HepG2 (cell line): ENCODE measurements around the gene DOCK4. TPM values are rescaled to one million over a fixed set of nuclear protein-coding genes. Genes with fewer than 3 reads are reported as not detected.

ENCODE experiments used
- ATAC-seq: fragments of 200-7000 bp; cut with Tn5 transposase; 3 replicates; pipeline ENCODE4 v1.9.1; 2020; ENCODE audit warnings: mild to moderate bottlenecking, moderate library complexity
- BruUV-seq: library from RNA; stranded (reverse); fragments of 400-500 nt; replicated peaks from 2 replicates; lab custom pipeline; 2021; lab: Mats Ljungman, UMichigan
- CTCF ChIA-PET: fragments of 300-600 bp; formaldehyde crosslinking; extraction: SDS; loops from one replicate; lab custom pipeline; 2021; ENCODE audit warnings: low total read pairs, inconsistent platforms, low intra/inter-chr PET ratio; lab: Yijun Ruan, JAX
- POLR2A ChIA-PET: fragments of 350-600 bp; sonication (Branson Sonifier 250); formaldehyde crosslinking; loops from one replicate; lab custom pipeline; 2020; ENCODE audit warnings: antibody characterized with exemption, inconsistent platforms; lab: Yijun Ruan, JAX
- DNase-seq: peaks from one replicate; pipeline ENCODE4 v3.0.0-alpha.2; 2015; ENCODE audit warnings: low spot score
- FAIRE-seq: peaks from 3 replicates; lab custom pipeline; 2011; peaks lifted over from hg19 to GRCh38; lab: Jason Lieb, UNC
- H2AFZ ChIP-seq: one replicate; pipeline ENCODE4 v1.6.1; 2011; ENCODE audit warnings: low read length, inconsistent platforms
- H3K27ac ChIP-seq: fragments of 300-600 bp; 3 replicates; pipeline ENCODE4 v1.8.0; 2011; ENCODE audit warnings: mixed run types, mild to moderate bottlenecking, mixed read lengths, low read length, inconsistent platforms; ENCODE audit not compliant: insufficient read depth; ENCODE audit errors: extremely low read length
- H3K27me3 ChIP-seq, 2 experiments: fragments of 200-600 bp in 1 of 2; 2 replicates in 1 of 2; 3 replicates in 1 of 2; pipeline versions ENCODE4 v1.6.0 to v1.8.0; 2011; ENCODE audit warnings: low read length in 2 of 2, mild to moderate bottlenecking in 2 of 2, moderate library complexity in 2 of 2, inconsistent platforms in 1 of 2; ENCODE audit not compliant: insufficient read depth in 2 of 2, control insufficient read depth in 1 of 2
- H3K36me3 ChIP-seq, 2 experiments: fragments of 200-600 bp in 1 of 2; replicated peaks in 1 of 2; 2 replicates in 1 of 2; 3 replicates in 1 of 2; pipeline versions ENCODE4 v1.5.1 to v1.8.0; 2011; ENCODE audit warnings: low read length in 2 of 2, inconsistent platforms in 1 of 2; ENCODE audit not compliant: insufficient read depth in 2 of 2, control insufficient read depth in 1 of 2
- H3K4me1 ChIP-seq: 2 replicates; pipeline ENCODE4 v1.5.1; 2012; ENCODE audit warnings: low read length, inconsistent platforms; ENCODE audit not compliant: insufficient read depth
- H3K4me2 ChIP-seq: 2 replicates; pipeline ENCODE4 v1.6.0; 2011; ENCODE audit warnings: low read depth, low read length, inconsistent platforms
- H3K4me3 ChIP-seq, 3 experiments: fragments of 200-600 bp in 1 of 3; sonication (generic), shearing (Covaris generic) in 1 of 3; replicated peaks in 1 of 3; 2 replicates each; pipeline ENCODE4 v1.5.1; 2011 to 2016; ENCODE audit warnings: low read length in 3 of 3, inconsistent platforms in 2 of 3, low read depth in 2 of 3, mild to moderate bottlenecking in 2 of 3, control low read depth in 1 of 3, mixed read lengths in 1 of 3; ENCODE audit not compliant: insufficient read depth in 1 of 3
- H3K79me2 ChIP-seq: one replicate; pipeline ENCODE4 v1.6.1; 2011; ENCODE audit warnings: low read length, inconsistent platforms; ENCODE audit not compliant: insufficient read depth
- H3K9ac ChIP-seq: 2 replicates; pipeline ENCODE4 v1.6.0; 2011; ENCODE audit warnings: mild to moderate bottlenecking, low read depth, low read length, inconsistent platforms; ENCODE audit not compliant: insufficient read depth
- H3K9me3 ChIP-seq: 2 replicates; pipeline ENCODE4 v1.5.1; 2012; ENCODE audit warnings: mild to moderate bottlenecking, low read length
- H4K20me1 ChIP-seq: 2 replicates; pipeline ENCODE4 v1.6.0; 2011; ENCODE audit warnings: inconsistent platforms, mild to moderate bottlenecking, low read length, moderate library complexity; ENCODE audit not compliant: insufficient read depth
- ATM ChIP-seq: fragments of 450-650 bp; IDR thresholded peaks from 2 replicates; pipeline ENCODE4 v1.7.1; 2017; ENCODE audit warnings: mild to moderate bottlenecking, borderline replicate concordance
- ATRX ChIP-seq: sonication (generic); formaldehyde crosslinking; IDR thresholded peaks from 2 replicates; pipeline ENCODE4 v1.4.0; 2020; ENCODE audit warnings: missing genetic modification reagents, borderline replicate concordance
- FIP1L1 ChIP-seq: fragments of 200-400 bp; formaldehyde crosslinking; IDR thresholded peaks from 2 replicates; pipeline ENCODE4 v1.6.1; 2018; ENCODE audit warnings: low read depth, mild to moderate bottlenecking, low read length, moderate library complexity, borderline replicate concordance; ENCODE audit not compliant: insufficient read depth
- HNRNPUL1 ChIP-seq: fragments of 200-400 bp; formaldehyde crosslinking; IDR thresholded peaks from 2 replicates; pipeline ENCODE4 v1.6.1; 2017; ENCODE audit warnings: low read depth, mild to moderate bottlenecking, low read length, moderate library complexity
- ISL2 ChIP-seq: sonication (generic); formaldehyde crosslinking; IDR thresholded peaks from 2 replicates; pipeline ENCODE4 v1.5.0; 2020; ENCODE audit warnings: missing genetic modification reagents
- KAT2B ChIP-seq: fragments of 150-350 bp; IDR thresholded peaks from 2 replicates; pipeline ENCODE4 v1.6.1; 2014; ENCODE audit warnings: low read depth, low read length, borderline replicate concordance
- KLF9 ChIP-seq: IDR thresholded peaks from 2 replicates; pipeline ENCODE4 v1.6.1; 2016; ENCODE audit warnings: low read depth
- PTBP1 ChIP-seq: fragments of 200-400 bp; formaldehyde crosslinking; IDR thresholded peaks from 2 replicates; pipeline ENCODE4 v1.6.1; 2018; ENCODE audit warnings: low read length, low read depth; ENCODE audit not compliant: poor library complexity, severe bottlenecking
- UBTF ChIP-seq: sonication (generic); formaldehyde crosslinking; IDR thresholded peaks from 2 replicates; pipeline ENCODE4 v1.4.0; 2020; ENCODE audit warnings: mild to moderate bottlenecking, missing genetic modification reagents
- ZBTB3 ChIP-seq: sonication (generic); formaldehyde crosslinking; IDR thresholded peaks from 2 replicates; pipeline ENCODE4 v1.4.0; 2020; ENCODE audit warnings: low read depth, mild to moderate bottlenecking, moderate library complexity, missing genetic modification reagents, borderline replicate concordance
- ZFAT ChIP-seq: sonication (generic); formaldehyde crosslinking; conservative IDR thresholded peaks from 2 replicates; pipeline ENCODE4 v1.8.1; 2023; ENCODE audit warnings: missing genetic modification reagents, inconsistent platforms
- ZNF180 ChIP-seq: sonication (generic); formaldehyde crosslinking; IDR thresholded peaks from 2 replicates; pipeline ENCODE4 v1.4.0; 2020; ENCODE audit warnings: low read depth, missing genetic modification reagents, borderline replicate concordance
- ZNF232 ChIP-seq: sonication (generic); formaldehyde crosslinking; IDR thresholded peaks from 2 replicates; pipeline ENCODE4 v1.4.0; 2020; ENCODE audit warnings: missing genetic modification reagents, borderline replicate concordance
- ZNF672 ChIP-seq: sonication (generic); formaldehyde crosslinking; IDR thresholded peaks from 2 replicates; pipeline ENCODE4 v1.8.1; 2022; ENCODE audit warnings: missing genetic modification reagents
- WGBS: methylation state at CpG from one replicate; pipeline ENCODE4 v1.1.6; 2017; ENCODE audit warnings: low lambda C conversion rate; 5-methylcytosine and 5-hydroxymethylcytosine counted together
- in situ Hi-C: cut with HindIII; loops from 2 replicates; pipeline ENCODE4 v1.10.0; 2017; ENCODE audit warnings: low pct_unique_long_range_greater_than_20kb; ENCODE audit not compliant: extremely low pct_ligation_motif_present
- intact Hi-C: fragments of 100-400 bp; cut with micrococcal nuclease; formaldehyde crosslinking; loops from one replicate; pipeline ENCODE4 v1.10.0; 2022; ENCODE audit not compliant: unreplicated experiment
- polyA plus RNA-seq, 8 experiments: library from polyadenylated mRNA; depleted of rRNA in 3 of 8; stranded (reverse) in 7 of 8; unstranded in 1 of 8; fragments of >200 nt; fragmentation: Illumina TruSeq in 4 of 8; extraction: Trizol in 4 of 8; gene quantifications; 2 replicates each; pipeline versions ENCODE4 v1.2.1 to v1.2.3, GENCODE V29; 2011 to 2016; ENCODE audit warnings: low read depth in 4 of 8, missing spikeins in 1 of 8, mixed read lengths in 1 of 8; ENCODE audit not compliant: insufficient read depth in 1 of 8
- total RNA-seq, 5 experiments: library from RNA; depleted of rRNA; stranded (reverse); fragments of >200 nt; fragmentation: Illumina TruSeq; extraction: Trizol; gene quantifications; 2 replicates each; pipeline ENCODE4 v1.2.3, GENCODE V29; 2016; ENCODE audit warnings: low read depth in 1 of 5
- TF ChIP-seq, protein P1 (sequence below): sonication (generic); formaldehyde crosslinking; IDR thresholded peaks from 2 replicates; pipeline ENCODE4 v1.5.1; 2020; ENCODE audit warnings: mild to moderate bottlenecking, missing genetic modification reagents, borderline replicate concordance

The DOCK4 gene
- total and polyA plus RNA-seq, 2 of the 13 experiments (the other 11 are each of a cell fraction or from before 2014, with no cell fraction given), result 13.5 to 17.4 TPM

- CTCF ChIA-PET, result no interaction called here
- H3K27me3 ChIP-seq, result no peaks in the 10 kb centered on the region; a peak in 1 of 5 replicates
- no peak for FAIRE-seq
Measured at GRCh38 chr7:111681242-111681641, 525.0 kb downstream of the DOCK4 start.

GRCh38 chr7:111678986-111679385 is 527.2 kb downstream of the DOCK4 start:
- Histone ChIP-seq H3K27ac (no peak overlapping the region), H3K27me3 (no peaks in the 10 kb centered on the region; a peak in 1 of 5 replicates), H3K36me3 (no peaks in the 10 kb centered on the region), H3K9me3 (no peaks in the 10 kb centered on the region), H3K79me2 (no peaks in the 10 kb centered on the region), H3K9ac (no peak overlapping the region), H3K4me2 (no peak overlapping the region), H3K4me3 (no peak overlapping the region), H3K4me1 (no peaks in the 10 kb centered on the region), H4K20me1 (no peaks in the 10 kb centered on the region), H2AFZ (no peak overlapping the region)
- in situ Hi-C loops (no loop called here), intact Hi-C loops (no loop called here)
- no TSS peak for BruUV-seq
- 2% methylated on average over 2 of the region's 2 CpGs for WGBS
- CTCF ChIA-PET, result no interaction called here
- DNase-seq, result no peak
- ATAC-seq, result no peak
- POLR2A ChIA-PET, result no interaction called here
- no peak for FAIRE-seq
- no peak for TF ChIP-seq KAT2B
- no peak for TF ChIP-seq ZFAT
- no peak for TF ChIP-seq ZNF180 (CRISPR knock-in tag)
- TF ChIP-seq KLF9 (CRISPR knock-in tag), result no peak
- no peak for TF ChIP-seq ZNF232
- TF ChIP-seq, protein P1, sequence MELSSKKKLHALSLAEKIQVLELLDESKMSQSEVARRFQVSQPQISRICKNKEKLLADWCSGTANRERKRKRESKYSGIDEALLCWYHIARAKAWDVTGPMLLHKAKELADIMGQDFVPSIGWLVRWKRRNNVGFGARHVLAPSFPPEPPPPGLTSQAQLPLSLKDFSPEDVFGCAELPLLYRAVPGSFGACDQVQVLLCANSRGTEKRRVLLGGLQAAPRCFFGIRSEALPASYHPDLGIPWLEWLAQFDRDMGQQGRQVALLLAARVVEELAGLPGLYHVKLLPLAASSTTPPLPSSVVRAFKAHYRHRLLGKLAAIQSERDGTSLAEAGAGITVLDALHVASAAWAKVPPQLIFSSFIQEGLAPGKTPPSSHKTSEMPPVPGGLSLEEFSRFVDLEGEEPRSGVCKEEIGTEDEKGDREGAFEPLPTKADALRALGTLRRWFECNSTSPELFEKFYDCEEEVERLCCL, result no peak
- no peak for TF ChIP-seq ZBTB3 (CRISPR knock-in tag)
- TF ChIP-seq ATRX, result no peak
- no peak for TF ChIP-seq ISL2 (CRISPR knock-in tag)
- TF ChIP-seq HNRNPUL1, result no peak
- TF ChIP-seq FIP1L1, result no peak
- no peak for TF ChIP-seq ZNF672

More at GRCh38 chr7:111681242-111681641, 525.0 kb downstream of the DOCK4 start:
- no peaks in the 10 kb centered on the region for H3K9me3 ChIP-seq
- H3K4me2 ChIP-seq, result no peak overlapping the region
- DNase-seq, result no peak
- H3K4me1 ChIP-seq, result no peaks in the 10 kb centered on the region
- H3K36me3 ChIP-seq, result no peaks in the 10 kb centered on the region
- no peak for ATAC-seq
- TF ChIP-seq PTBP1, result no peak
- no peak for TF ChIP-seq UBTF (CRISPR knock-in tag)
- no peak for TF ChIP-seq ATM
- H3K79me2 ChIP-seq, result no peaks in the 10 kb centered on the region
- no TSS peak for BruUV-seq
- no peak overlapping the region for H2AFZ ChIP-seq
- H3K4me3 ChIP-seq, result no peak overlapping the region
- no peak overlapping the region for H3K9ac ChIP-seq
- no peak overlapping the region for H3K27ac ChIP-seq
- WGBS, result 35% methylated on average over 3 of the region's 3 CpGs
- no peaks in the 10 kb centered on the region for H4K20me1 ChIP-seq
- in situ Hi-C loops (no loop called here), intact Hi-C loops (no loop called here)
- POLR2A ChIA-PET, result no interaction called here
